A673 (cell line): ENCODE measurements around the gene CLSTN1.

Experiments
- EZH2 ChIP-seq: fragments of 200-600 bp; sonication (generic); IDR thresholded peaks from 2 replicates; pipeline ENCODE4 v1.6.1; 2017; ENCODE audit warnings: borderline replicate concordance, low read depth, mild to moderate bottlenecking, mixed read lengths, antibody characterized with exemption, low read length; ENCODE audit not compliant: poor library complexity, severe bottlenecking
- TF ChIP-seq, protein P1 (sequence below): fragments of 300-800, 200-600 bp; sonication (generic); conservative IDR thresholded peaks from 2 replicates; pipeline ENCODE4 v1.5.1; 2017; ENCODE audit warnings: low read depth, mild to moderate bottlenecking, antibody characterized with exemption, low read length, moderate library complexity, mixed read lengths

DNA sequence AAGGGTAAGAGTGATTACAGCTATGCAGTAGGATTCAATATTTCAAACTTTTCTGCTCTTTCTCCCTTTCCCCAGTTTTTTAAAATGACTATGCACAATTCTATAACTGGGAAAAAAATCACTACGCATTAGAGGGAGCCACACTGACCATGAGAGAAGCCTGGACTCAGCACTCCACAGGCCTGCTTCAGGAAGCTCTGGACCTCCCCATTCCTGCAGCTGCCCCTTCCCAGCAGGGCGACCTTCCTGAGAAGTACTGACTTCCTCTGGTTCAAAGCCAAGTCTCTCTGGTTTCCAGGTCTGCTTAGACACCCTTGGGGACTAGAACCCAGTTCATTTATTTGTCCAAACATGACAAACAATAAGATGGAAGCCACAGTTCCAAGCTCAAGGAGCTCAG lies 42.0 kb upstream of the CLSTN1 start:
- TF ChIP-seq, protein P1, sequence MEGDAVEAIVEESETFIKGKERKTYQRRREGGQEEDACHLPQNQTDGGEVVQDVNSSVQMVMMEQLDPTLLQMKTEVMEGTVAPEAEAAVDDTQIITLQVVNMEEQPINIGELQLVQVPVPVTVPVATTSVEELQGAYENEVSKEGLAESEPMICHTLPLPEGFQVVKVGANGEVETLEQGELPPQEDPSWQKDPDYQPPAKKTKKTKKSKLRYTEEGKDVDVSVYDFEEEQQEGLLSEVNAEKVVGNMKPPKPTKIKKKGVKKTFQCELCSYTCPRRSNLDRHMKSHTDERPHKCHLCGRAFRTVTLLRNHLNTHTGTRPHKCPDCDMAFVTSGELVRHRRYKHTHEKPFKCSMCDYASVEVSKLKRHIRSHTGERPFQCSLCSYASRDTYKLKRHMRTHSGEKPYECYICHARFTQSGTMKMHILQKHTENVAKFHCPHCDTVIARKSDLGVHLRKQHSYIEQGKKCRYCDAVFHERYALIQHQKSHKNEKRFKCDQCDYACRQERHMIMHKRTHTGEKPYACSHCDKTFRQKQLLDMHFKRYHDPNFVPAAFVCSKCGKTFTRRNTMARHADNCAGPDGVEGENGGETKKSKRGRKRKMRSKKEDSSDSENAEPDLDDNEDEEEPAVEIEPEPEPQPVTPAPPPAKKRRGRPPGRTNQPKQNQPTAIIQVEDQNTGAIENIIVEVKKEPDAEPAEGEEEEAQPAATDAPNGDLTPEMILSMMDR = no peak
- TF ChIP-seq EZH2 = no peak
